Activated T-cell treated with anti-CD3 and anti-CD28 coated beads for 1 hour (primary cell): Measurements from ENCODE around the gene MTMR1.

Experiments
- DNase-seq: peaks from one replicate; pipeline ENCODE4 v3.0.0-alpha.2; 2020; ENCODE audit warnings: low read depth

The MTMR1 gene

DNA sequence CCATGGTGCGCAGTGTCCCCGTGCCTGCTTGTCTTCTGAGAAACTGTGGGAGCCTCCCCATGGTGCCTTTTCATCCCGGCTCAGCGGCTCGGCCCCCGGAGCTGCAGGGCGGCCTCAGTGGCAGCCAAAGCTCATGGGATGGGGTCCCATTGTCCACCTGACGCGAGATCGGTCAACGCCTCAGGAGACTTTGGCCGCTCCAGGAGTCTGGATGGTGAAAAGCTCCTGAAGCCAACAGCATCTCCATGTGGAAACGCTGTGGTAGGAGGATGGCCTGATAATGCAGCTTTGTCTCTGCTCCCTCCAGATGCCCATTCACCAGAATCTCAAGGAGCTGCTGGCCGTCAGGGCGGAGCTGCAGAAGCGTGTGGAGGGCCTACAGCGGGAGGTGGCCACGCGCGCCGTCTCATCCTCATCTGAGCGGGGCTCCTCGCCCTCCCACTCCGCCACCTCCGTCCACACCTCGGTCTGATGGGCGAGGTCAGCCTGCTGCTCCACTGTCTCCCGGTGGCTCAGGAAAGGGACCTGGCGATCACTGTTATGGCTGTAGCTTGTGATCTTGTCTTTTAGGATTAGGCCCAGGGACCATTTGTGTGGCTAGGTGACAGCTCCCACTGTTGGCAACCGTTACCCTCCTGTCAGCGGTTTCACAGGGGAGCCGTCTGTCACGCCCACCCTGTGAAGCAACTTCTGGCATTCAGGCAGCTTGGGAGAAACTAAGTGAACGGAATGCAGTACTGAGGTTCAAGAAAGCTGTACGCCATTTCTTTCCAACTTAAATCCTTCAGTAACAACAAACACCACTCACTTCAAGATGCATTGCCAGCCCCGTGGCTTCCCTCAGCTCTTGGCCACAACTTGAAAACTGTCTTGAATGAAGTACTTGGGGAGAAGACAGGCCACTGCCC, 69.3 kb downstream of the MTMR1 start:
- DNase-seq, result no peak

DNA sequence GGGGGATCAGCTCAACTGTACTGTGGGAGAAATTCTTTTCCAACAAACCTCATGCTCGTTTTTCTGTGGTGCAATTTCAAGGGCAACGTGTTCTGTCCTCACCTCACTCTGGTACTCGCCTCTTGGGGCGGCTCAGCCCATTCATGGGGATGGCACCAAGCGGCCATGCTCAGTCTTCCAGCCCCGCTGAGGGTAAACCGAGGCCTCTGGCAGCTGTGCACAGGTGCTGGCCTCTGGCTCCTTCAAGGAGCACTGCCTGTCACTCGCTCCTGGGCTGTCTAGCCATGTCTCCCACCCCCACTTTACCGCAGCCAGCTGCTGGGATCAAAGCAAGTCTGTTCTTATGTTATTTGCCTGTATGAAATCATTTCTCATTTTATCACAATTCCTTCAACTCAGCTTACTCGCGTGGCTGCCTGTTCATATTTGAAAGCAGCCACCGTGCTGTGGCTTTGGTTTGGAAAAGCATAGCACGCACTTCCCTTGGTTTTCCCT, 70.2 kb downstream of the MTMR1 start:
- no peak for DNase-seq

DNA sequence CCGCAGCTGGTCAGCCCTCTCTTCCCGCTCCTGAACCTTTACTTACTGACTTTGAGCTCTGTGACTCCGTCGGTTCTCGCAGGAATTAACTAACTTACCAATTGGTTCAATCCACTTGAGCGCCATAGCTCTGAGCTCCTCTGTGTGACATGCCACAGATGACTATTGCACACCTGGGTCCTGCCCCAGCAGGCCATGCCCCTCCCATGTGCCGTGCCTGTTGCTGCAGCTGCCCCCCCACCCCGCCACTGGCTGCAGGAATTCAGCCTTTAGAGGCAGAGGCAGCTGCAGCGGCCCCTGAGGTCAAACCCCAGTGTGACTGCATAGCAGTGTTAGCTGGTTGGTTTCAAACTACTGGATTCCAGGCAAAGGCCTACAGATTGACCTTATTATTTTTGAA, 70.6 kb downstream of the MTMR1 start:
- DNase-seq, result no peak

DNA sequence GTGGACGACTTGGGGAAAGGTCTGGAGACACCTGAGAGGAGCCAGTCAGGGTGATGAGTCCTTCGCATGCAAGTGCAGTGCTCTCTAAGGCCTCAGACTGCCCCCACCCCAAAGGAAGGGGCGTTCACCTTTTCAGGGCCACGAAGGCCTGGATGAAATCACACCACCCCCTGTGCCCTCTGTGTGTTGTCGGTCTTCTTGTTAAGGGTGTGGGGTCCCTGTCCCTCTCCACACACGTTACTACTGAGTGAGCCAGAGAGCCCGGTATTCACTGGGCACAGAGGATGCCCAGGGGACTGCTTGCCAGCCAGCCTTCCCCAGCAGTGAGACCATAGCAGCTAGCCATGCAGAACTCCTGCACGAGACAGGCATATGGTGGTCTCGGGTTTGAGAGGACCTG, 72.0 kb downstream of the MTMR1 start:
- no peak for DNase-seq

DNA sequence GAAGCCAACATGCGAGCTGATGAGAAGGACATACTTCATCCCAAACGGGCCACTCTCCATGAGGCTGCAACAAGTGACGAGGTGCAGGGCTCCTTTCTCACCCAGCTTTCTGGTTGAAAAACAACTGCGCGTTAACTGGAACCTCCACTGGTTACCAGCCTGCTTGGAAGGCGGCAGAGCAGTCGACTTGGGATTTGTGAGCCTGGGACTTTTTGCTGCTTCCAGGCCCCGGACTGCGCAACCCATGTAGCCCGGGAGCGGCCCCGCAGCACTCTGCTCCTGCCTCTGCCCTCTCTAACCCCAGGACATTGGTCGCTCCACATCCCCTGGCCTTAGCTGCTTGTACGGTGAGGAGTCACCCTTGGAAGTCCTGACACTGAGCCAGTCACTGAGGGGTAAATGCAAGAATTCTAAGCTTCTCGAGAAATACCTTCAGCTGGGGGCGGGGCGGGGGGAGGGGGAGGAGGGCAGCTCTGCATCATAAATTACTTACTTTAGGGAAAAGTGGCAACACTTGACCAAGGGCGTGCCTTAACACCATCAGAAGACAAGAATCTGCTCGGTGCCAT, 72.7 kb downstream of the MTMR1 start:
- no peak for DNase-seq

DNA sequence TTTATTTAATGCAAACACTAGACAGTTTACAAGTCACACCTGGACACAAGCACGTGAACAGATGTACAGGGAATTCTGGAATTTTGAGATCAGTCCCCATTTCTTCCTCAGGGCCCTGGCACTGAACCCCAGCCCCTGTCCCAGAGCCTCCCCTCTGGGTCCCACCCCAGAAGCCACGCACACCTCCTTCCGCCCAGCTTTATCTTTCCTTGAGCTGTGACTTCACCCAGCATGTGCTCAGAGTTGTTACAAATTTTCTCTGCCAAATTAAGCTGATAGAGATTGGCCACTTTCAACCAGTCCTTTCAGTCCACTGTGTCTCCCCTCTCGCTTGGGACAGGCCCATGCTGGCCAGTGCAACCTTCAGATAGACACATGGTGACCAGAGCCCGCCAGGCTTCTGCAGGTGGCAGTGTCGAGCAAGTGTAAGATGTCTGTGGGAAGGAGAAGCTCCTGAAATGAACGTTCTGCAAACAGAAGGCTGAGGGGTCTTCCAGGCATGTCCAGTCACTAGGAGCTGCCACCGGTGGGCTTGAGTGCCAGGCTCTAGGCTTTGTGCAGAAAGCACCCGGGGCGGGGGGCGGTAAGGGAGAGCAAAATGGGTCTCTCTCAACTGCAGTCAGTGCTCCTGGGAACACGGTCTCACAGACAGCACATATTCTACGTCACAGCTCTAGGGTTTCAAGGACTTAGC, 73.3 kb downstream of the MTMR1 start:
- DNase-seq, result no peak

DNA sequence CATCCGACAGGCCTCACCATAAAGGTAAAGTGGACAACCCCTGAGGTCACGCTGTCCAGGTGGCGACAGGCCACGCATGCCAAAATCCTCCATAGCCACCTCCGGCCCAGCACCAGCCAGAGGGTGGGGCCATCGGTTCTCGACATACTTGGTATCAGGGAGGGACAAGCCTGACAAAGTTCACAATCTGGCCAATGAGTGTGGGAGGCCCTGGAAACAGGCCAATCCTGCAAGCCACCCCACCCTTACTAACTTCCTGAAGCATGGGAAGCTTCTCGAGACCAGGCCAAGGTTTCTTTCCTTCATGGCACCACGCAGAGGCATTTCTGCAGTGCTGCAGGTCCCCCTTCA, 73.8 kb downstream of the MTMR1 start:
- DNase-seq, result no peak

DNA sequence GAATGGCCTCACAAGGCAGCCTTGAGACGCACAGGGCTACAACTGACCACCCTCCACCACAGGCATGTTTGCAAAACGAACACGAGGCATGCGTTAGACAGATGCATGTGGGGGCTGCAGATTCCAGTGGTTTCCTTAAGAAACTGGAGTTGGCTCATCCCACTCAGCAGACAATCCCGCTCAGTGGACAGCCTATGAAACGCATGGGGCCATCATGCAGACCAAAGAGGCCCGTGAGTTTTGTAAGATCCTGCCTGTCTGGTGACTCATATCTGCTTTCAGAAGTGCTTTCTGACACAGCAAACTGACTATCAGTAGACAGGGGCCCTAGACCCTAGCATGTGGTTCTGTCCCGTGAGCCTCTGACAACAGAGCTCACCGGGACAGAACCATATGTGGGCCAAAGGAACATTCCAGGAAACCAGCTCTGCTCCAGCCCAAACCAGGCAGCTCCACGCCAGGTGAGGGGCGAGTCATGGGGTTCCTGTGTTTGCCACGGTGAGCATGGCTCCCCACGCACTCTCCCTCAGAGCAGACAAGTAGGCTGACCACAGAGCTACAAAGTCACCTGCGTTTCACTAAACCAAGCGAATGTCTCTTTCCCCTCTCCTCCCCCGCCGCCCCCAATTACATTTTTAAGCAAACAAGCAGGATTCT, 74.4 kb downstream of the MTMR1 start:
- no peak for DNase-seq

DNA sequence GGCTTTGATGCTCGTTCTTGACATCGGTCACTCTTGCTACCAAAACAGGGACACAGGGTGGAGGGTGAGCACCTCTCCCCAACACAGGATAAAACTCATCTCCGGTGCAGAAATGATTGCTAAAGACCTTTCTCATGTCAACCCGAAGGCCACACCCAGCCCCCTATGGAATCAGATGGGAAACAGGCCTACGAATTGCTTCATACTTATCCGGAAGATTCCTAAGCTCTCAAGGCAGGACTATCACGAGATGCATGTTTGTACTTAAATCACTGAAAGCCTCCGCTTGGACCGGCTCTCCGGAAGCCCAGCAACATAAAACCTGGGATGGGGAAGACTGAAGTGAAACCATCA, 74.9 kb downstream of the MTMR1 start:
- no peak for DNase-seq

DNA sequence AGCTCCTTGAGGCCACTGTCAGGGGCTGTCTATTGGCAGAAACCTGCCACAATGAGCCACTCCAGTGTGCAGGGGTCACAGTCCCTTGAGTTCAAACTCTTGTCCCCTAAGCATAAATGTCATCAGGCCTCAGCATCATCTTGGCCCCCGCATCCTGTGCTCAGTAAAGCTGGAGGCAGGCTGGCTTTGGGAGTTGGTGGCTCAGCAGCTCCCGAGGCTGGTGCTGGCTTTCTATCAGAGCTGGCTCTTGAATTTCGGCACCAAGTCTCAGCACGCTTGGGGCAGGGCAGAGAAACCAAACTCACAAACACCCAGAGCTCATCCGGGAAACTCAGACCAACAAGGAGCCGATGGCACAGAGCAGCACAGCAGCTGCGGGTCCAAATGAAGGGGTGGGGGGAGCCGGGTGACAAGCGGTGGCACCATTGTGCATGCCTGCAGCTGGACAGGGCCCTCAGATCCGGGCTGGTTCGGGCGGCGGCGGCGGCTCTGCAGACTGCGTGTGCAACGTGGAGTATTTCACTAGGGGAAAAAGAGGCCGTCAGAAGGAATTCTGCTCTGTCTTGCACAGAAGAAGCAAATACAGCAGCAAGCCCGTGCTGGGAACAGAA, 75.5 kb downstream of the MTMR1 start:
- no peak for DNase-seq

DNA sequence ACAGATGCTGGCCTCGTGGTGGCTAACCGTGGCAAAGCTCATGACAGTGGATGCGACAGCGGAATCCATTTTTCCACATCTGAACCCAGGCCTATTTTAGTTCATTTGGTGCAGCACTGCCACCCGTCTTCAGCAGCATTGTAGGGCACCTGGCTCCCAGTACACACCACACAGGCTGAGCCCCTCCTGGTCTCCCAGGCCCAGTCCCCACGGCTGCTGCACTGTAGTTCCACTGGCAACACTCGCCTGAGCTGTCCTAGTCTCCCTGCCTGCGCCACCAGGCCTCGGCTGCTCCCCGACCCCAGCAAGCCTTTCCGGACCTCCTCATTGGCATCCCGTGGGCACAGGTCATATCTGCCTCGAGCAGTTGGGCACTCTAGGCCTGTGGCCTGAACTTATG, 76.2 kb downstream of the MTMR1 start:
- no peak for DNase-seq

DNA sequence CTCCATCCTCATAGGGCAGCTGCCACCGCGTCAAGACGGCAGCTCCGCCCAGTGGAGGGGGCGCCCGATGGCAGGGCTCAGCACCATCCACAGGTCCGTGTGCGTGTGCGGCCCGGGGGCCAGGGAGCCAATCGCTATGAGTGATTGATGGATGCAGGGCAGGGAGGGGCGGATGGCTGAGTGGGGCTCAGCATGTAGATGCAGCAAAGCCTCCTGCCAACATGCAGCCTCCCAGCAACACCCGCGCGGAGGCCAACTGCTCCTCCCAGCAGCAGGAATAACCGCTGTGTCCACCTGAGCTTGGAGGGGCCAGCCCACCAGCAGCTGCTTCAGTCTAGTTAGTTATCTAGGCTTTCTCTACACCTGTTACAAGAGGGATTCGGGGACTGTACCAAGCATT, 77.4 kb downstream of the MTMR1 start:
- no peak for DNase-seq

DNA sequence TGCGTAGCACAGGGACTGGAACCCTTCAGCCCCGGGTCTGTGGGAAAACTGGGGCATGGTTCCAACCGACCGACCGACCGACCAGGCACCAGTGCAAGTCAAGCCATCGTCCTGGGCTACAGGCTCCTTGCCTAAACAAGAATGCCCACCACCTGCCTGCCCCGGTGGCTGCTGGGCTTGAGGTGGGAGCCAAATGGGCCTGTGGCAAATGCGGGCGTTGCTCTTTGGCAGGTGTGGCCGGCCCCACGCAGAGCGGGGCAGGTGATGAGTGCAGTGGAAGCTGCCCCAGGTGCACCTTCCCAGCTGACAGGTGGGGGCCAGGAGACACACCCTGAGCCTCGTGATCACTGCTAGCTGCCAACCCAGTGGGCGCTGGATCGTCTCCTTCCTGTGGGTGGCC, 77.9 kb downstream of the MTMR1 start:
- no peak for DNase-seq

DNA sequence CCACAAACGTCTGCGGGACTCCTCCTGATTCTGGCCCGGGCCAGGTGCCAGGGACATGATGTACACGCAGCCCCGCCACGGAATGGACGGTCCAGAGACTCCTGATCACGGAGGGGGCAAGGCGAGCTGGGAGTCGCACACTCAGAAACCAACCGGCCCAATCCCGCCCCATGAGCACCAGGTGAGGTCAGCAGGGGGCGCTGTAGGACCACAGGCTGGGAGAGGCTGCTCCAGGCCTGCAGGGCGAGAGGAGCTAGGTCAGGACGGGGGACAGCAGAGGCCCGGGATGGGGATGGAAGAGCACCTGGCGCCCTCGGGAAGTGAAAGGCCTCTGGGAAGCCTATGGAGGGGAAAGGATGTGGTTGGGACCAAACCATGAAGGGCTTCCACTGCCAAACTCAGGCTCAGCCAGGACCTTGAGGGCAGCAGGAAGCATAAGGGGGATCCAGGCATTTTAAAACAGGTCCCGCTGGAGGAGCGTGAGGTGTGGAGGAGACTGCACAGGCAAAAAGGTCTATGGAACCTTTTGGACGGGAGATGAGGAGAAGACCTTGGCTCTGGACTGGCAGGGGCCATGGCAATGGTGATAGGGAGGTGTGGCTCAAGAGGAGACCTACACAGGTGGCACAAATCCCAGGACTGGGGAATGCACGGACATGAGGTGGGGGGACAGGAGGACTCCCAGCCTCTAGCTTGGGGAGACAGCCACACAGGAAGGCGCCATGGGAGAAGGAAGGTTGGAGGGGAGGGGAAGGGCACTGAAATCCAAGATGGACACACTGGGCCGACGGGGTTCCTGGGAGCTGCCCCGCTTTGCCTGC, 79.2 kb downstream of the MTMR1 start:
- peak; percentile 69 for DNase-seq

DNA sequence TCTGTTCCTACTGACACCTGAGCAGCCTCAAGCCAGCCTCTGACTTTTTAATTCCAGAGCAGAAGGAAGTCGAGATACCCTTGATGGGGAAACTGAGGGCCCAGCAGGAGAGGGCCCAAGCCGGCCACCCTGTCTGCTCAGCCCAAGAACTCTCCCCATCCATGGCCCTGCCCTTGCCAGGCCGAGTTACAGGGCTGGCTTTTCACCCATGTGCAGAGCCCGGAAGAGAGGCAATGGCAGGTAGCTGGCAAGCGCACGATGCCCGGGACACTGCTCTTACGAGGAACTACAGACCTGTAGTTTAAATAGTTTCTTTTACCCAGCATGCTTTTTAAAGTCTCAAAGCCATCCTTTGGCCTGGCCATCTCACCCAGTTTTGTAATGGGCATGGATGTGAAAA, 79.9 kb downstream of the MTMR1 start:
- DNase-seq, result no peak

DNA sequence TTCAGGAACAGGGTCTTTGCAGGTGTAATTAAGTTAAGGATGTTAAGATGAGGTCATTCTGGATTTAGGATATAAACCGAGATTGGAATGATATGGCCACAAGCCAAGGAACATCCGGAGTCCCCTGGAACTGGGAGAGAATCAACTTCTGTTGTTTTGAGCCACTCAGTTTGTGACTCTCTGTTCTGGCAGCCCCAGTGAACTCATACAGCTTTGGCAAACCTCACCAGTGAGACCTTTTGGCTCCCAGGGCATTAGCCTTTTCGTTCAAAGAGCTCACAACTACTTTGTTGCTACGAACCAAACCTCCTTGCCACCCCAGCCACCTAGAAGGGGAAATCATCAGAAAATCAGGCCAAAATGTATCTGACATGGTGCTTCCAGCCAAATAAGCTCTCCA, 80.4 kb downstream of the MTMR1 start:
- DNase-seq, result no peak

DNA sequence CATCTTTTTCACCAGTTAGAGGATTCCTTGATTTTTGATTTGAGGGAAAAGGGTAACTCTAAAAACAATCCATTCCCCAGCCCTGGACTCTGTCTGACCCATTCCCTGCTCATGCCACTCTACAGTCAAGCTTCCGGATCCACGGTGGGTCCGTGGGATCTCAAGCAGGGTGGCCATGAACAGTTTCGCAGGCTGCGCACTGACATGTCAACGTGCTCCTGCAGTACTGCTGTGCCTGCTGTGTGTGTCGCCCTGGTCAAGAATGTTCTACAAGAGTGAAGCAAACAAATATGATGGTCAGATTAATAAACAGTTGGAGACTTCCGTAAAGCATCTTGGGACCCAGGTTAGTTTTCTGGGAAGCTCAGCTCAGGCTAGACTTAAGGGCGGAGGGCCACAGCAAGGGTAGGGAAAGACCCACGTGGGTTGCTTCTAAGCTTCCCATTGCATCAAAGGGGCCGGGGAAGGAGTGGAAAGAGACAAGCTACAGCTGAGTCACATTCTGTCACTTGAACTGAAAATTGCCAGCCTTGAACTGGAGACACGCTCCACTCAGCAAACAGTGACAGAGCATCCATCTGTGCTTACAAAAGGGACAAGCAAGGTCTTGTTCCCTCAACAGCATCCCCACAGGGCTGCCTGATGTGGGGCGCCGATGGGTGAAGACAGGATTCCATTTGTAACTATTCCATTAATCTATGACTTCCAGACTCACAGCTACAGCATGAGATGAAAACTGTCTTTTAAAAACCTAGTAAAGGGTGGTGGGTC, 81.8 kb downstream of the MTMR1 start:
- DNase-seq, result no peak

DNA sequence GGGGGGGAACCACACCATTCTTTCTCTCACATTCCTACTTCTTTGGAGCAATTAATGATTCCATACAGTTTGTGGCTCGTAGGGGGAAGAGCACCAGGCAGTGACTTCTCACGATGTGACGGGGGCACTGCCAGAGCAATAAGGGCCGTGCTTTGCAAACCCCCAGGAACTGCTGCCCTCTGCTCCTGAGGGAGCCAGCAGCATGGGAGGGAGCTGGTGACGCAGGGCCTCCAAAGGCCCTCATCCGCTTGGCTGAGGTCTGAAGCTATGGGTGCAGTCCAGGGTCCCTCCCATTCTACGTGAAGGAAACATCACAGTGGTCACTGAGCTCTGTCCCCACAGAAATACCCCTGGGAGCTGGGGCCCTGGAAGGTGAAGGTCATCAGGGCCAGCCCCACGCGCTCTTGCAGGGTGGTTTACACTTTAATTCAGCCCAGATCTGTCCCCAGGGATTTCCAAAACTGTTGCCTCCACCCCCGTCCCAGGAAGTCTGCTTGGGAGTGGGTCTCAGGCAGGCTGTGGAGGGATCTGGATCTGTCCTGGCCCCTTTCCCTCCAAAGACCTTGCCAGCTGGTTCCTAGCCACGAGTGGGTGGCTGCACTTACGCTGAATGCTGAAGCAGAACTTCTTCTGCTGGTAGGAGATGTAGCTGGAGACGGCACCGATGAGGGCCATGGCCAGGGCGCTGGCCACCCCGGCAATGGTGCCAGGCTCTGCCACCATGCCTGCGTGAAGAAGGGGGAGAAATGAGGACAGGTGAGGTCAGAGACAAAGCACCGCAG, 82.6 kb downstream of the MTMR1 start:
- DNase-seq, result no peak

DNA sequence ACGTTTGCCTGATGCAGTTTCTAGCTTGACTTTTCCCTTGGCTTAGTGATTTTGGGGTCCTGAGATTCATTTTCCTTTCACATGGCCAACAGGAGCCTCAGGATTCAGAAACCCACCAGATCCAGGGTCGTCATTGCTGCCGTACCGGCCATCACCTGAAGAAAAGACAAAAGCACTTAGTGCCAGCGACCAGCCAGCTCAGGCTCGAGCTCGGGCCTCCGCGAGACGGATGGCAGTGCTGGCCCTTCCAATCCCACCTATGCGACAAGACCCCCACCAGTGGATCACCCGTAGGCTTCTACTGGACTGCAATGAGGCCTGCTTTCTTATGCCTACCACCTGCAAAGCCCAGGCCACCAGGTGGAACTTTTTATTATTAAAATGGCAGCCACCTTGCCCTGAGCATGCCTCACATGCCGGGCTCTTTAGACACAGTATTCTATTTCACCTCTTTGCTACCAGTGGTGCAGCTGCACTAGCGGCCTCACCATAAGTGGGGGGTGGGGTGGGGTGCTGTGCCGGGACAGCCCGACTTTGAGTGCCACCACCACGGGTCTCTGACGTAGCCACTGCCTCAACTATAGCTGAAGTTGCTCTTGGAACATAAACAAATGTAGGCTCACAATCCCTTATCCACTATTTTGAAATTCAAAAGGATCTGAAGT, 84.3 kb downstream of the MTMR1 start:
- DNase-seq, result no peak
